Neural cell (in vitro differentiated cells): ENCODE data around the gene RANBP3.

Experiments
- EZH2 ChIP-seq: fragments of 200-600, 300-800 bp; shearing (Covaris generic), sonication (generic); IDR thresholded peaks from 2 replicates; pipeline ENCODE4 v1.6.1; 2014; ENCODE audit warnings: antibody characterized with exemption, low read length, borderline replicate concordance, mild to moderate bottlenecking; ENCODE audit not compliant: insufficient read depth, poor library complexity, severe bottlenecking
- MXI1 ChIP-seq: fragments of 450-650 bp; conservative IDR thresholded peaks from 2 replicates; pipeline ENCODE4 v1.6.1; 2014; ENCODE audit warnings: antibody characterized with exemption, mild to moderate bottlenecking; ENCODE audit not compliant: poor library complexity, severe bottlenecking
- TAF1 ChIP-seq: IDR thresholded peaks from 2 replicates; pipeline ENCODE4 v1.6.1; 2012; ENCODE audit warnings: low read depth
- TF ChIP-seq, protein P1 (sequence below): fragments of 450-650 bp; IDR thresholded peaks from 2 replicates; pipeline ENCODE4 v1.5.1; 2014; ENCODE audit warnings: antibody characterized with exemption, mild to moderate bottlenecking, moderate library complexity; ENCODE audit not compliant: poor library complexity, severe bottlenecking

- TF ChIP-seq MXI1: no peak
- TF ChIP-seq, protein P1, sequence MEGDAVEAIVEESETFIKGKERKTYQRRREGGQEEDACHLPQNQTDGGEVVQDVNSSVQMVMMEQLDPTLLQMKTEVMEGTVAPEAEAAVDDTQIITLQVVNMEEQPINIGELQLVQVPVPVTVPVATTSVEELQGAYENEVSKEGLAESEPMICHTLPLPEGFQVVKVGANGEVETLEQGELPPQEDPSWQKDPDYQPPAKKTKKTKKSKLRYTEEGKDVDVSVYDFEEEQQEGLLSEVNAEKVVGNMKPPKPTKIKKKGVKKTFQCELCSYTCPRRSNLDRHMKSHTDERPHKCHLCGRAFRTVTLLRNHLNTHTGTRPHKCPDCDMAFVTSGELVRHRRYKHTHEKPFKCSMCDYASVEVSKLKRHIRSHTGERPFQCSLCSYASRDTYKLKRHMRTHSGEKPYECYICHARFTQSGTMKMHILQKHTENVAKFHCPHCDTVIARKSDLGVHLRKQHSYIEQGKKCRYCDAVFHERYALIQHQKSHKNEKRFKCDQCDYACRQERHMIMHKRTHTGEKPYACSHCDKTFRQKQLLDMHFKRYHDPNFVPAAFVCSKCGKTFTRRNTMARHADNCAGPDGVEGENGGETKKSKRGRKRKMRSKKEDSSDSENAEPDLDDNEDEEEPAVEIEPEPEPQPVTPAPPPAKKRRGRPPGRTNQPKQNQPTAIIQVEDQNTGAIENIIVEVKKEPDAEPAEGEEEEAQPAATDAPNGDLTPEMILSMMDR: no peak
- no peak for TF ChIP-seq EZH2
- no peak for TF ChIP-seq TAF1
Observed at GRCh38 chr19:5921516-5922160, 56.3 kb downstream of the RANBP3 start.
